DND-41 (cell line): ENCODE results near the gene PLEKHJ1.

Source experiments
- CTCF ChIP-seq: IDR thresholded peaks from 2 replicates; pipeline ENCODE4 v1.5.1; 2012; ENCODE audit warnings: borderline replicate concordance, low read length, moderate library complexity, mild to moderate bottlenecking; ENCODE audit not compliant: poor library complexity, severe bottlenecking; ENCODE audit errors: extremely low read depth
- EZH2 ChIP-seq: IDR thresholded peaks from 3 replicates; pipeline ENCODE4 v1.6.1; 2012; ENCODE audit warnings: borderline replicate concordance, low read depth, mild to moderate bottlenecking, moderate library complexity, low read length, inconsistent platforms; ENCODE audit not compliant: severe bottlenecking

GRCh38 chr19:2187159-2187558, 49.0 kb downstream of the PLEKHJ1 start:
- TF ChIP-seq CTCF (no peak), EZH2 (no peak)
